GM19463 (cell line): ENCODE data around the gene FKRP.
"Not testable (repeated sequence)": the region's sequence is repeated elsewhere in the genome, so short reads cannot be mapped to it uniquely, and the experiment has no call there.

Source experiments
- ATAC-seq: cut with Tn5 transposase; IDR thresholded peaks from one replicate; pipeline ENCODE4 v1.9.1; 2021; ENCODE audit warnings: mild to moderate bottlenecking, moderate library complexity; ENCODE audit not compliant: unreplicated experiment

FKRP gene

GRCh38 chr19:46755853-46756543 lies 10.1 kb downstream of the FKRP start:
- ATAC-seq = no peak

- no peak for ATAC-seq
These were observed 10.7 kb downstream of the FKRP start for GRCh38 chr19:46756544-46756888.

- no peak for ATAC-seq
These were observed 13.3 kb downstream of the FKRP start for GRCh38 chr19:46759206-46759605.

- ATAC-seq = no peak
These were observed 14.0 kb downstream of the FKRP start for GRCh38 chr19:46759817-46760333.

GRCh38 chr19:46760363-46760762 lies 14.5 kb downstream of the FKRP start:
- no peak for ATAC-seq

- not testable (repeated sequence) for ATAC-seq
These were observed 15.0 kb downstream of the FKRP start for GRCh38 chr19:46760897-46761296.

GRCh38 chr19:46761418-46761831 lies 15.6 kb downstream of the FKRP start:
- ATAC-seq = no peak

- ATAC-seq = no peak
These were observed 16.5 kb downstream of the FKRP start for GRCh38 chr19:46762245-46762890.

GRCh38 chr19:46764817-46765291 lies 19.0 kb downstream of the FKRP start:
- ATAC-seq = no peak

GRCh38 chr19:46766569-46767317 lies 20.9 kb downstream of the FKRP start:
- no peak for ATAC-seq

GRCh38 chr19:46768746-46769145 lies 22.9 kb downstream of the FKRP start:
- not testable (repeated sequence) for ATAC-seq

GRCh38 chr19:46772170-46773017 lies 26.5 kb downstream of the FKRP start:
- ATAC-seq = no peak

GRCh38 chr19:46773018-46773399 lies 27.2 kb downstream of the FKRP start:
- no peak for ATAC-seq

GRCh38 chr19:46775642-46776258 lies 29.9 kb downstream of the FKRP start:
- no peak for ATAC-seq

- no peak for ATAC-seq
These were observed 31.4 kb downstream of the FKRP start for GRCh38 chr19:46776927-46777911.

- ATAC-seq = not testable (repeated sequence)
These were observed 32.2 kb downstream of the FKRP start for GRCh38 chr19:46777956-46778645.

GRCh38 chr19:46782355-46783019 lies 36.6 kb downstream of the FKRP start:
- no peak for ATAC-seq

GRCh38 chr19:46783670-46784069 lies 37.8 kb downstream of the FKRP start:
- ATAC-seq = no peak
